ENCODE data around the gene PLXNA2.

- TF ChIP-seq CTCF (IDR thresholded peaks at IDR 0.05; ENCODE audit: control extremely low read depth in 1 of 3, insufficient read depth in 1 of 3, low read depth in 1 of 3, low read length in 3 of 3) (peak; percentile 48 to 65 (median 59)), SIN3A (conservative IDR thresholded peaks at IDR 0.05 in 1 of 2, IDR thresholded peaks at IDR 0.05 in 1 of 2; ENCODE audit: low read depth in 1 of 2, low read length in 2 of 2) (no peak), JUND (IDR thresholded peaks at IDR 0.05; ENCODE audit: low read length) (0 out of 2 replicates have a peak, but pooled peaks have one; percentile 11), POLR2A (IDR thresholded peaks at IDR 0.05; ENCODE audit: control extremely low read depth in 1 of 2, low read depth in 2 of 2, low read length in 2 of 2) (no peak), SRF (IDR thresholded peaks at IDR 0.05; ENCODE audit: low read depth, low read length) (no peak), JUN (IDR thresholded peaks at IDR 0.05; ENCODE audit: low read depth, low read length) (no peak), TBP (IDR thresholded peaks at IDR 0.05; ENCODE audit: low read depth, low read length) (no peak), HDAC2 (IDR thresholded peaks at IDR 0.05; ENCODE audit: borderline replicate concordance in 1 of 2, low read depth in 2 of 2, low read length in 2 of 2) (no peak), BCL11A (IDR thresholded peaks at IDR 0.05; ENCODE audit: low read depth in 2 of 2, low read length in 2 of 2) (no peak)
Measured at GRCh38 chr1:208238710-208239472, 5.3 kb downstream of the PLXNA2 start.
